ENCODE measurements around the gene HERC3.

- TF ChIP-seq CTCF (IDR thresholded peaks at IDR 0.05; ENCODE audit: low read length): no peak
- no peak for TF ChIP-seq EZH2phosphoT487 (IDR thresholded peaks at IDR 0.05; ENCODE audit: low read length)
- no peak for TF ChIP-seq EZH2 (optimal IDR thresholded peaks at IDR 0.05; ENCODE audit: low read depth, low read length)
Measured at GRCh38 chr4:88756149-88756548, 163.9 kb downstream of the HERC3 start.
